Measurements from ENCODE around the gene SACS. TPM values are rescaled to one million over a fixed set of nuclear protein-coding genes. Genes with fewer than 3 reads are reported as not detected.

The SACS gene
- total and polyA plus RNA-seq, 2 of the 4 experiments (the other 2 are of a cell fraction) = 14.7 to 121 TPM

- Histone ChIP-seq H2AK5ac (ENCODE audit: low read depth, low read length) (peak overlapping the region; percentile 96), H3K4me1 (ENCODE audit: control insufficient read depth, insufficient read depth, low read length) (peaks cover 15% of the 10 kb centered on the region), H3K18ac (ENCODE audit: low read depth, low read length) (peak overlapping the region; percentile 98), H2AK9ac (replicated peaks; ENCODE audit: low read depth, low read length, poor library complexity) (peak overlapping the region; percentile 87), H3K9me3 (ENCODE audit: control insufficient read depth, insufficient read depth, low read length) (no peaks in the 10 kb centered on the region), H4K91ac (ENCODE audit: insufficient read depth, low read depth, low read length) (peak overlapping the region; percentile 94), H2BK5ac (ENCODE audit: low read depth, low read length, poor library complexity, severe bottlenecking) (peak overlapping the region; percentile 95), H2BK15ac (ENCODE audit: low read depth, low read length) (peak overlapping the region; percentile 100), H3K23ac (ENCODE audit: low read depth, low read length) (peak overlapping the region; percentile 99), H2AFZ (replicated peaks; ENCODE audit: low read length, poor library complexity) (peak overlapping the region; percentile 99), H4K8ac (ENCODE audit: low read depth in 2 of 2, low read length in 2 of 2) (peak overlapping the region; percentile 95 to 97), H3K56ac (ENCODE audit: extremely low read depth, insufficient read depth, low read length) (peak overlapping the region; percentile 97), H3K9me1 (ENCODE audit: insufficient read depth, low read length) (peaks cover 7% of the 10 kb centered on the region), H3K4me2 (ENCODE audit: low read depth, low read length) (peak overlapping the region; percentile 96), H3K36me3 (ENCODE audit: control insufficient read depth, insufficient read depth, low read length) (no peaks in the 10 kb centered on the region), H3K27me3 (ENCODE audit: control insufficient read depth, insufficient read depth, low read length) (no peaks in the 10 kb centered on the region), H2BK120ac (ENCODE audit: low read depth, low read length) (peak overlapping the region; percentile 100), H3K4ac (ENCODE audit: low read depth, low read length) (peak overlapping the region; percentile 99), H4K20me1 (ENCODE audit: insufficient read depth, low read length) (no peaks in the 10 kb centered on the region), H3K79me1 (ENCODE audit: low read depth in 1 of 2, low read length in 2 of 2) (peaks cover 3 to 8% of the 10 kb centered on the region in 2 experiments; a peak in 2 of 4 replicates), H3K27ac (ENCODE audit: insufficient read depth, low read length) (peak overlapping the region; percentile 98), H3K4me3 (ENCODE audit: insufficient read depth, low read depth, low read length) (peak overlapping the region; percentile 41), H3K9ac (ENCODE audit: low read depth, low read length) (peak overlapping the region; percentile 97), H2BK20ac (ENCODE audit: low read depth, low read length) (peak overlapping the region; percentile 99), H3K14ac (replicated peaks; ENCODE audit: low read depth, low read length) (peak overlapping the region; percentile 99), H4K5ac (ENCODE audit: low read depth, low read length) (peak overlapping the region; percentile 98)
- BruUV-seq (replicated peaks) = no TSS peak
- dilution Hi-C loops (cut with HindIII; ENCODE audit: low sequenced_read_pairs, unreplicated experiment) = no loop called here
- intact Hi-C loops (cut with micrococcal nuclease) = loop anchor here (1.0 to 5.0 kb wide), 7 partner anchors 36 to 432 kb away; partner anchors contain the start of gene TNFRSF19
- in situ Hi-C loops (cut with MboI; ENCODE audit: low sequenced_read_pairs) = loop anchor here (5.0 kb wide), 2 partner anchors 111 to 401 kb away; no protein-coding TSS in a partner anchor
- ATAC-seq (ENCODE audit: low read depth) (peak; percentile 89), DNase-seq (peak; percentile 86)
- WGBS, 2 experiments (ENCODE audit: extremely low coverage in 2 of 2, insufficient read length in 1 of 2) = 7% methylated on average over 41 of the region's 64 CpGs; no CpG with 5 or more reads in 1 of the 2 experiments
- CTCF ChIA-PET = interaction anchor here (0.8 to 1.3 kb wide), 4 partner anchors 107 to 494 kb away, joined by 3 to 5 read pairs (median 4); no protein-coding TSS in a partner anchor
- POLR2A ChIA-PET (ENCODE audit: unreplicated experiment) = no interaction called here
- TF ChIP-seq MXI1 (IDR thresholded peaks at IDR 0.05; ENCODE audit: borderline replicate concordance, low read depth, low read length) = no peak
- TF ChIP-seq FOS (IDR thresholded peaks at IDR 0.05; ENCODE audit: low read depth, low read length) = no peak
- TF ChIP-seq BHLHE40 (IDR thresholded peaks at IDR 0.05; ENCODE audit: low read depth, low read length) = peak; percentile 60
- TF ChIP-seq CTCF (conservative IDR thresholded peaks at IDR 0.05; ENCODE audit: low read depth, low read length) = peak; percentile 79
- TF ChIP-seq, protein P1, sequence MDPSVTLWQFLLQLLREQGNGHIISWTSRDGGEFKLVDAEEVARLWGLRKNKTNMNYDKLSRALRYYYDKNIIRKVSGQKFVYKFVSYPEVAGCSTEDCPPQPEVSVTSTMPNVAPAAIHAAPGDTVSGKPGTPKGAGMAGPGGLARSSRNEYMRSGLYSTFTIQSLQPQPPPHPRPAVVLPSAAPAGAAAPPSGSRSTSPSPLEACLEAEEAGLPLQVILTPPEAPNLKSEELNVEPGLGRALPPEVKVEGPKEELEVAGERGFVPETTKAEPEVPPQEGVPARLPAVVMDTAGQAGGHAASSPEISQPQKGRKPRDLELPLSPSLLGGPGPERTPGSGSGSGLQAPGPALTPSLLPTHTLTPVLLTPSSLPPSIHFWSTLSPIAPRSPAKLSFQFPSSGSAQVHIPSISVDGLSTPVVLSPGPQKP (IDR thresholded peaks at IDR 0.05; ENCODE audit: borderline replicate concordance, low read depth, low read length) = no peak
- TF ChIP-seq RCOR1 (IDR thresholded peaks at IDR 0.05; ENCODE audit: insufficient replicate concordance, low read length) = no peak
- peak; percentile 88 for TF ChIP-seq SMC3 (IDR thresholded peaks at IDR 0.05; ENCODE audit: low read depth, low read length)
- TF ChIP-seq, protein P2, sequence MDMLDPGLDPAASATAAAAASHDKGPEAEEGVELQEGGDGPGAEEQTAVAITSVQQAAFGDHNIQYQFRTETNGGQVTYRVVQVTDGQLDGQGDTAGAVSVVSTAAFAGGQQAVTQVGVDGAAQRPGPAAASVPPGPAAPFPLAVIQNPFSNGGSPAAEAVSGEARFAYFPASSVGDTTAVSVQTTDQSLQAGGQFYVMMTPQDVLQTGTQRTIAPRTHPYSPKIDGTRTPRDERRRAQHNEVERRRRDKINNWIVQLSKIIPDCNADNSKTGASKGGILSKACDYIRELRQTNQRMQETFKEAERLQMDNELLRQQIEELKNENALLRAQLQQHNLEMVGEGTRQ (IDR thresholded peaks at IDR 0.05; ENCODE audit: low read depth, low read length) = no peak
- TF ChIP-seq CHD1 (IDR thresholded peaks at IDR 0.05; ENCODE audit: low read depth, low read length) = no peak
- no peak for TF ChIP-seq MAFK (IDR thresholded peaks at IDR 0.05; ENCODE audit: low read depth, low read length)
- TF ChIP-seq POLR2A (IDR thresholded peaks at IDR 0.05; ENCODE audit: low read depth, low read length) = 0 out of 2 replicates have a peak, but pooled peaks have one; percentile 27
- TF ChIP-seq MAZ (IDR thresholded peaks at IDR 0.05; ENCODE audit: borderline replicate concordance, low read depth, low read length) = peak; percentile 34; the same call in 1 of the 2 replicates
- TF ChIP-seq RAD21 (IDR thresholded peaks at IDR 0.05; ENCODE audit: low read length) = peak; percentile 84
These were observed 32.9 kb upstream of the SACS start for GRCh38 chr13:23466144-23467002.

Measured in IMR-90 (cell line).